SU-DHL-6 (cell line): ENCODE data around the gene PODNL1.

Experiments
- EZH2phosphoT487 ChIP-seq: fragments of 200-600 bp; sonication (generic), shearing (Covaris generic); conservative IDR thresholded peaks from 2 replicates; pipeline ENCODE4 v1.6.1; 2018; ENCODE audit warnings: mild to moderate bottlenecking, antibody characterized with exemption, low read length, moderate library complexity, mixed read lengths
- TF ChIP-seq, protein P1 (sequence below): fragments of 200-600 bp; sonication (generic); IDR thresholded peaks from one replicate; pipeline ENCODE4 v1.5.1; 2017; ENCODE audit warnings: antibody characterized with exemption, mild to moderate bottlenecking, low read length, moderate library complexity; ENCODE audit not compliant: insufficient read depth, poor library complexity, severe bottlenecking

GRCh38 chr19:13923194-13923987, 14.8 kb downstream of the PODNL1 start:
- TF ChIP-seq, protein P1, sequence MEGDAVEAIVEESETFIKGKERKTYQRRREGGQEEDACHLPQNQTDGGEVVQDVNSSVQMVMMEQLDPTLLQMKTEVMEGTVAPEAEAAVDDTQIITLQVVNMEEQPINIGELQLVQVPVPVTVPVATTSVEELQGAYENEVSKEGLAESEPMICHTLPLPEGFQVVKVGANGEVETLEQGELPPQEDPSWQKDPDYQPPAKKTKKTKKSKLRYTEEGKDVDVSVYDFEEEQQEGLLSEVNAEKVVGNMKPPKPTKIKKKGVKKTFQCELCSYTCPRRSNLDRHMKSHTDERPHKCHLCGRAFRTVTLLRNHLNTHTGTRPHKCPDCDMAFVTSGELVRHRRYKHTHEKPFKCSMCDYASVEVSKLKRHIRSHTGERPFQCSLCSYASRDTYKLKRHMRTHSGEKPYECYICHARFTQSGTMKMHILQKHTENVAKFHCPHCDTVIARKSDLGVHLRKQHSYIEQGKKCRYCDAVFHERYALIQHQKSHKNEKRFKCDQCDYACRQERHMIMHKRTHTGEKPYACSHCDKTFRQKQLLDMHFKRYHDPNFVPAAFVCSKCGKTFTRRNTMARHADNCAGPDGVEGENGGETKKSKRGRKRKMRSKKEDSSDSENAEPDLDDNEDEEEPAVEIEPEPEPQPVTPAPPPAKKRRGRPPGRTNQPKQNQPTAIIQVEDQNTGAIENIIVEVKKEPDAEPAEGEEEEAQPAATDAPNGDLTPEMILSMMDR: no peak
- TF ChIP-seq EZH2phosphoT487: no peak
